22Rv1 (cell line): Measurements from ENCODE around the gene RNGTT.

ENCODE experiments used
- CTCF ChIP-seq: fragments of 450-650 bp; IDR thresholded peaks from 2 replicates; pipeline ENCODE4 v1.5.1; 2017; ENCODE audit warnings: mild to moderate bottlenecking
- ZFX ChIP-seq: fragments of 450-650 bp; IDR thresholded peaks from 2 replicates; pipeline ENCODE4 v1.6.1; 2017; ENCODE audit warnings: antibody characterized with exemption, borderline replicate concordance

DNA sequence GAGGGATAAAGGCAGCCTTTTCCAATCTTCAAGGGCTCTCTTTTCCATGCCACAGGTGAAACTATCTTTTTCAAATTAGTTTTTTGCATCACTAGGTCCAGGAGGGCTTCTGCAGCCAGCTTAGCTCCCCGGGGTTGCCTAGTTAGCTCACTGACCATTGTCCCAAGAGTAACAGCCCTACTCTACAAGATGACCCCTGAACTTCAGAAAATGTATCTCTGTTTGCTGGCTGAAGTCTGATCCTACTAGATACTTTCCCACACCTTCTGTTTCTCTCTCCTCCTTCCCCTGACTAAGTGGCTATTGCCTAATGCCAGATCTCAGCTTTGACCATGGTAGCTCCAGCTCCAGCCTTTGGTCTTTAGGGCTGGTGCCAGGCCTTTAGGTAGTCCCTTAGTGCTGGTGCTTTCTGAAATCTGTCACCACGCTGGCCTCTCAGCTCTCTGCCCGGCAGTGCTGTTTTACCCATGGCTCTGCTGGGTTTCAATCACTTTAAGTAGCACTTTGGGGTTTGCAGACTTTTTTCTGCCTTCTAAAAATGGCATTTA is 255.1 kb downstream of the RNGTT start:
- TF ChIP-seq CTCF (no peak), ZFX (no peak)
